ENCODE results near the gene CTSZ. TPM values are rescaled to one million over a fixed set of nuclear protein-coding genes. Genes with fewer than 3 reads are reported as not detected.

Gene CTSZ
- total RNA-seq, 1 donor from 2014 or later, result 131 TPM

DNA sequence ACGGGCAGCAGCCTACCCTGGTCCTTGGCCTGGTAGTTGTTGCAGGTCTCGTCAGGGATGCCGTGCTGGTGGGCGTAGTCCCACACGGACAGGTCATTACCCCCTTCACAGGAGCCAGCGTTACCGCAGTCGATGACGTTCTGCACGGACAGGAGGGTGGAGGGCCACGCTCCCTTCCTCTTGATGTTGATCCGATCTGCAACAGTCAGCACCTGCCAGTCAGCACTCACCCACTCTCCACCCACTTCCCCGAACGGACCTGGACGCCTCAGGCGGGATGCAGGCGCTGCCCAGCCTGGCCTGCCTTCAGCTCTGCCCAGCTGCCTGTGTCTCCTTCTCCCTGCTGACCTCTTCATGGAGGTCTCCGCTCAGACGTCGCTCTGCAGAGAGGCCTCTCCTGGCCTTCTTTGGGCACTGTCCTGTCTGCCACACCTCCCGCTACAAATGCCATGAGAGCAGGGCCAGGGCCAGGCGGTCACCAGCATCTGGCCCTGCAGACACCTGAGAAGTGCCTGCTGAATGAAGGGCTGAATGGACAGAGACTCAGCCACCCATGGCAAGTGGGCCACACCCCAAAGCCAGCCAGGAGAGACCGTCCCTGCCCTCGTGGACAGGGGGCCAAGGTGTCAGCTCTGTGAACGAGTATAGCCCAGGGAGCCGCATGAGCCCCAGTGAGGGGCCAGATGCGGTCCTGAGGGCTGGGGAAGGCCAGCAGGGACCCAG is 5.4 kb downstream of the CTSZ start:
- TF ChIP-seq, protein P1, sequence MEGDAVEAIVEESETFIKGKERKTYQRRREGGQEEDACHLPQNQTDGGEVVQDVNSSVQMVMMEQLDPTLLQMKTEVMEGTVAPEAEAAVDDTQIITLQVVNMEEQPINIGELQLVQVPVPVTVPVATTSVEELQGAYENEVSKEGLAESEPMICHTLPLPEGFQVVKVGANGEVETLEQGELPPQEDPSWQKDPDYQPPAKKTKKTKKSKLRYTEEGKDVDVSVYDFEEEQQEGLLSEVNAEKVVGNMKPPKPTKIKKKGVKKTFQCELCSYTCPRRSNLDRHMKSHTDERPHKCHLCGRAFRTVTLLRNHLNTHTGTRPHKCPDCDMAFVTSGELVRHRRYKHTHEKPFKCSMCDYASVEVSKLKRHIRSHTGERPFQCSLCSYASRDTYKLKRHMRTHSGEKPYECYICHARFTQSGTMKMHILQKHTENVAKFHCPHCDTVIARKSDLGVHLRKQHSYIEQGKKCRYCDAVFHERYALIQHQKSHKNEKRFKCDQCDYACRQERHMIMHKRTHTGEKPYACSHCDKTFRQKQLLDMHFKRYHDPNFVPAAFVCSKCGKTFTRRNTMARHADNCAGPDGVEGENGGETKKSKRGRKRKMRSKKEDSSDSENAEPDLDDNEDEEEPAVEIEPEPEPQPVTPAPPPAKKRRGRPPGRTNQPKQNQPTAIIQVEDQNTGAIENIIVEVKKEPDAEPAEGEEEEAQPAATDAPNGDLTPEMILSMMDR (IDR thresholded peaks at IDR 0.05; ENCODE audit: borderline replicate concordance), result no peak
- no peak overlapping the region for H3K4me3 ChIP-seq
- intact Hi-C loops (cut with micrococcal nuclease), result no loop called here
- H3K27ac ChIP-seq (replicated peaks), result no peak overlapping the region
- DNase-seq, result no peak
- no peaks in the 10 kb centered on the region for H3K27me3 ChIP-seq (ENCODE audit: low read depth)
- peaks cover 37% of the 10 kb centered on the region for H3K4me1 ChIP-seq
- H3K9me3 ChIP-seq (replicated peaks), result no peaks in the 10 kb centered on the region
- peaks cover 55% of the 10 kb centered on the region for H3K36me3 ChIP-seq

DNA sequence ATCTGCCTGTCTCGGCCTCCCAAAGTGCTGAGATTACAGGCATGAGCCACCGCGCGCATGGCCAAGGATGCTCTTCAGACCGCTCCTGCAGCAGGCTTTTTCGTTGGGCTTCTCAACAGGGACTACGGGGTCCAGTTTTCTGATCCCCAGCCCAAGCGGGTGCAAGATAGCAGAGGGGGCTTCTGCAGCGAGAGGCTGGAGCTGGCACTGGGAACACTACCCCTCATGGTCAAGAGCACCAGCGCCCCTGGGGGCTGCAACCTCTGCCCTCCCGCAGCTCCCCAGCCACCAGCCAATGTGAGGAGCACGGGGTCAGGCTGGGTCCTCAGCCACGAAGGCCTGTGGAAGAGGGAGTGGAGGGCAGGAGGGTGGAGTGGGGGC is 6.0 kb downstream of the CTSZ start:
- TF ChIP-seq, protein P1 (IDR thresholded peaks at IDR 0.05; ENCODE audit: borderline replicate concordance), result no peak
- intact Hi-C loops (cut with micrococcal nuclease), result no loop called here
- no peaks in the 10 kb centered on the region for H3K27me3 ChIP-seq (ENCODE audit: low read depth)
- H3K4me3 ChIP-seq, result no peak overlapping the region
- no peak for DNase-seq
- H3K27ac ChIP-seq (replicated peaks), result no peak overlapping the region
- peaks cover 32% of the 10 kb centered on the region for H3K4me1 ChIP-seq
- peaks cover 60% of the 10 kb centered on the region for H3K36me3 ChIP-seq
- H3K9me3 ChIP-seq (replicated peaks), result no peaks in the 10 kb centered on the region

DNA sequence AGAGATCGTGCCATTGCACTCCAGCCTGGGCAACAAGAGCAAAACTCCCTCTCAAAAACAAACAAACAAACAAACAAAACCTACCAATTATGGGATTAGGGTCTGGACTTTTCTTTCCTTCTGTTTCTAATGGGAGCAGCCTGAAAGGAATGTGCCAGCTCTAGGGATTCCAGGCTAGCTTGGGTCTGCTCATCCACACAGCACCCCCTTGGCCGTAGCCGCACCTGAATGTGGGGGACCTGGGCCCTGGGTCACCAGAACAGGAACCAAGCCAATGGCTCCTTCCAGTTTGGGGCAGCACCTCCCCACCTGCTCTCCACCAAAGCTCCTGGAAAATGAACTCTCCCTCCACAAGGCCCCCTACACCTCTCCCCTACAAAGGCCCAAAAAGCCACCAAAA is 6.7 kb downstream of the CTSZ start:
- DNase-seq, result no peak
- Histone ChIP-seq H3K4me3 (no peak overlapping the region), H3K27ac (replicated peaks) (no peak overlapping the region), H3K4me1 (peaks cover 28% of the 10 kb centered on the region), H3K9me3 (replicated peaks) (no peaks in the 10 kb centered on the region), H3K27me3 (ENCODE audit: low read depth) (no peaks in the 10 kb centered on the region), H3K36me3 (peaks cover 67% of the 10 kb centered on the region)
- intact Hi-C loops (cut with micrococcal nuclease), result no loop called here
- TF ChIP-seq, protein P1 (IDR thresholded peaks at IDR 0.05; ENCODE audit: borderline replicate concordance), result no peak

DNA sequence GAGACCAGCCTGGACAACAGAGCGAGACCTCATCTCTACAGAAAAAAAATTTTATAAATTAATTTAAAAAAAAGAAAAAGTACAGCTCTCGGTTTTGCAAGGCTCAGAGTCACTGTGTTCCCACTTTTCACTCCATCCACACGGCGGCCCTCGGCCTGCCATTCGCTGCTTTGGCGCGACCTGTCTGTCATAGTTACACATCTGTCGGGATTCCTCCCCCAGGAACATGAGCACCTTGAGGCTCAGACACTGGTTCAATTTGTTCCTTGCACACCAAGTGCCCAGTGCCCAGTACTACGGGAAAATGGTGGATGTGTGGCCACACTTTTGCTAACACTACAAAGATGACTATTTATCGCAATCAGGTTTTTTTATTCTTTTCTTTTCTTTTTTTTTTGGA is 8.4 kb downstream of the CTSZ start:
- H3K27ac ChIP-seq (replicated peaks), result no peak overlapping the region
- intact Hi-C loops (cut with micrococcal nuclease), result no loop called here
- no peak for DNase-seq

DNA sequence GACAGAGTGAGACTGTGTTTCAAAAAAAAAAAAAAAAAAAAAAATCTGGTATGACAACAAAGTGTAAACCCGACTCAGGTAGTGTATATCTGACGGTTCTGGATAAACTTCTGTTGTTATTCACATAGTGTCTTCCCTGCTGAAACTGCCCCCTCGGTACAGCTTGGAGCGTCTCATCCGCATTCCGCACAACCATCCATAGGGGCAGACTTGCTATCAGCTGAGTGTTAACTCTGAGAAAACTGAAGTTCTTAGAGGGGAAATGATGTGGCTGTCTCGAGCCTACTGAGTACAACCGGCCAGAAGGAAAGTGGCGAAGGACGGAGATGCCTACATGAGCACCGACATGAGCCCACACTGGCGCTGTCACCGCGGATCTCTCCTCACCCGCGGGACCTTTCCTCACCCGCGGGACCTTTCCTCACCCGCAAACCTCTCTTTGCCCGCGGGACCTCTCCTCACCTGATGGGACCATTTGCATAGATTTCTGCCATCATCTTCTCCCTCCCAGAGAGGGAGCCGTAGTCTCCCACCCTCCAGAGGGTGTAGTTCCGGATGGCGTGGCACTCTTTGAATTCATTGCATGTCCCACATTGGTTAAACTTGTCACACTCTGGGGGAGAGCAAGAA is 9.8 kb downstream of the CTSZ start:
- intact Hi-C loops (cut with micrococcal nuclease), result no loop called here
- no peak for DNase-seq

More for the DNA sequence above, 8.4 kb downstream of the CTSZ start:
- Histone ChIP-seq H3K4me1 (peaks cover 28% of the 10 kb centered on the region), H3K36me3 (peaks cover 84% of the 10 kb centered on the region), H3K9me3 (replicated peaks) (no peaks in the 10 kb centered on the region), H3K27me3 (ENCODE audit: low read depth) (no peaks in the 10 kb centered on the region), H3K4me3 (no peak overlapping the region)
- TF ChIP-seq, protein P1 (IDR thresholded peaks at IDR 0.05; ENCODE audit: borderline replicate concordance), result no peak

More for the DNA sequence above, 9.8 kb downstream of the CTSZ start:
- Histone ChIP-seq H3K27ac (replicated peaks) (no peak overlapping the region), H3K4me1 (peaks cover 28% of the 10 kb centered on the region), H3K36me3 (peaks cover 98% of the 10 kb centered on the region), H3K27me3 (ENCODE audit: low read depth) (no peaks in the 10 kb centered on the region), H3K9me3 (replicated peaks) (no peaks in the 10 kb centered on the region), H3K4me3 (no peak overlapping the region)
- TF ChIP-seq, protein P1 (IDR thresholded peaks at IDR 0.05; ENCODE audit: borderline replicate concordance), result no peak

Data from left ventricle myocardium inferior (tissue), 1 donor.